ENCODE measurements around the gene RABGAP1L.

The RABGAP1L gene

GRCh38 chr1:174367892-174368291 lies 208.6 kb downstream of the RABGAP1L start:
- peaks cover 5% of the 10 kb centered on the region; the same call in 1 of the 2 replicates for H4K20me1 ChIP-seq (ENCODE audit: insufficient read depth, low read length)
- no peak overlapping the region for H3K4me3 ChIP-seq (ENCODE audit: low read length)
- no peak overlapping the region for H2AFZ ChIP-seq (ENCODE audit: low read depth, low read length)
- no peak overlapping the region for H3K4me2 ChIP-seq (ENCODE audit: low read length)
- no peaks in the 10 kb centered on the region for H3K4me1 ChIP-seq (ENCODE audit: low read length)
- no peaks in the 10 kb centered on the region for H3K79me2 ChIP-seq (ENCODE audit: low read length)
- no peaks in the 10 kb centered on the region for H3K27me3 ChIP-seq (ENCODE audit: low read depth, low read length)
- no peaks in the 10 kb centered on the region for H3K36me3 ChIP-seq (replicated peaks; ENCODE audit: low read depth, low read length)
- H3K27ac ChIP-seq (ENCODE audit: low read length): no peak overlapping the region
- no peak overlapping the region for H3K9ac ChIP-seq (ENCODE audit: low read length)
- no peaks in the 10 kb centered on the region for H3K9me3 ChIP-seq (ENCODE audit: insufficient read depth, low read length)
- TF ChIP-seq EZH2phosphoT487 (IDR thresholded peaks at IDR 0.05; ENCODE audit: low read depth): no peak
- TF ChIP-seq CTCF (IDR thresholded peaks at IDR 0.05; ENCODE audit: low read depth, low read length): no peak

- Histone ChIP-seq H3K27ac (ENCODE audit: low read length) (no peak overlapping the region), H3K4me1 (ENCODE audit: low read length) (no peaks in the 10 kb centered on the region), H2AFZ (ENCODE audit: low read depth, low read length) (no peak overlapping the region), H3K4me2 (ENCODE audit: low read length) (no peak overlapping the region), H4K20me1 (ENCODE audit: insufficient read depth, low read length) (no peaks in the 10 kb centered on the region), H3K9me3 (ENCODE audit: insufficient read depth, low read length) (no peaks in the 10 kb centered on the region), H3K79me2 (ENCODE audit: low read length) (no peaks in the 10 kb centered on the region), H3K36me3 (replicated peaks; ENCODE audit: low read depth, low read length) (peaks cover 2% of the 10 kb centered on the region), H3K27me3 (ENCODE audit: low read depth, low read length) (no peaks in the 10 kb centered on the region), H3K4me3 (ENCODE audit: low read length) (no peak overlapping the region), H3K9ac (ENCODE audit: low read length) (no peak overlapping the region)
- no peak for TF ChIP-seq CTCF (IDR thresholded peaks at IDR 0.05; ENCODE audit: low read depth, low read length)
- TF ChIP-seq EZH2phosphoT487 (IDR thresholded peaks at IDR 0.05; ENCODE audit: low read depth): no peak
Observed at GRCh38 chr1:174376030-174376429, 216.7 kb downstream of the RABGAP1L start.

GRCh38 chr1:174391716-174392115 lies 232.4 kb downstream of the RABGAP1L start:
- Histone ChIP-seq H3K79me2 (ENCODE audit: low read length) (no peaks in the 10 kb centered on the region), H3K4me1 (ENCODE audit: low read length) (no peaks in the 10 kb centered on the region), H3K36me3 (replicated peaks; ENCODE audit: low read depth, low read length) (peaks cover 7% of the 10 kb centered on the region), H3K9ac (ENCODE audit: low read length) (no peak overlapping the region), H3K27ac (ENCODE audit: low read length) (no peak overlapping the region), H3K4me3 (ENCODE audit: low read length) (no peak overlapping the region), H2AFZ (ENCODE audit: low read depth, low read length) (no peak overlapping the region), H3K4me2 (ENCODE audit: low read length) (no peak overlapping the region), H3K9me3 (ENCODE audit: insufficient read depth, low read length) (no peaks in the 10 kb centered on the region), H3K27me3 (ENCODE audit: low read depth, low read length) (no peaks in the 10 kb centered on the region), H4K20me1 (ENCODE audit: insufficient read depth, low read length) (no peaks in the 10 kb centered on the region)
- TF ChIP-seq EZH2phosphoT487 (IDR thresholded peaks at IDR 0.05; ENCODE audit: low read depth) (no peak), CTCF (IDR thresholded peaks at IDR 0.05; ENCODE audit: low read depth, low read length) (no peak)

- H3K27ac ChIP-seq (ENCODE audit: low read length): no peak overlapping the region
- TF ChIP-seq CTCF (IDR thresholded peaks at IDR 0.05; ENCODE audit: low read depth, low read length) (no peak), EZH2phosphoT487 (IDR thresholded peaks at IDR 0.05; ENCODE audit: low read depth) (no peak)
- H3K27me3 ChIP-seq (ENCODE audit: low read depth, low read length): no peaks in the 10 kb centered on the region
- H2AFZ ChIP-seq (ENCODE audit: low read depth, low read length): no peak overlapping the region
- peaks cover 8% of the 10 kb centered on the region for H3K4me1 ChIP-seq (ENCODE audit: low read length)
- no peak overlapping the region for H3K4me2 ChIP-seq (ENCODE audit: low read length)
- H3K79me2 ChIP-seq (ENCODE audit: low read length): no peaks in the 10 kb centered on the region
- no peak overlapping the region for H3K9ac ChIP-seq (ENCODE audit: low read length)
- H3K4me3 ChIP-seq (ENCODE audit: low read length): no peak overlapping the region
- no peaks in the 10 kb centered on the region for H4K20me1 ChIP-seq (ENCODE audit: insufficient read depth, low read length)
- H3K36me3 ChIP-seq (replicated peaks; ENCODE audit: low read depth, low read length): peaks cover 20% of the 10 kb centered on the region
- no peaks in the 10 kb centered on the region for H3K9me3 ChIP-seq (ENCODE audit: insufficient read depth, low read length)
Observed at GRCh38 chr1:174393885-174394284, 234.6 kb downstream of the RABGAP1L start.
